ENCODE measurements around the gene TNRC18.
"Not testable (repeated sequence)": the region's sequence is repeated elsewhere in the genome, so short reads cannot be mapped to it uniquely, and the experiment has no call there.

Gene TNRC18

DNA sequence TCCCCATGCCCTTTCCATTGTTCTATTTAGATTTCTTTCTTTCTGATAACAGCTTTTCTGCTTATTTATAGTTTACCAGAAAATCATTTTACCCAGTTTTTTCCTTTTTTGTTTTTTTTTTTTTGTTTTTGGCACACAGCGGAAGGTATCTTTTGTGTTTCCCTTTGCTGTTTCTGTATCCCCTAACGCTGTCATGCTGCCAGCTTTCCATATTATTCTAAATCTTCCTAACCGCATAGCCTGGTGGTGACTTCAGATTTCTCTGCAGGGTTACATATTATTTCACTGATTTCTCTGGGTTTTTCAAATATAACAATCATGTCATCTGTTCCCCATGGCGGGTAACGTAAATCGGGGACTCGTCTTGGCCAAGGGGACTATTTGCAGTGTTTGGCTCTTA, 144.9 kb downstream of the TNRC18 start:
- no peak for DNase-seq (ENCODE audit: low read depth)
- TF ChIP-seq, protein P1, sequence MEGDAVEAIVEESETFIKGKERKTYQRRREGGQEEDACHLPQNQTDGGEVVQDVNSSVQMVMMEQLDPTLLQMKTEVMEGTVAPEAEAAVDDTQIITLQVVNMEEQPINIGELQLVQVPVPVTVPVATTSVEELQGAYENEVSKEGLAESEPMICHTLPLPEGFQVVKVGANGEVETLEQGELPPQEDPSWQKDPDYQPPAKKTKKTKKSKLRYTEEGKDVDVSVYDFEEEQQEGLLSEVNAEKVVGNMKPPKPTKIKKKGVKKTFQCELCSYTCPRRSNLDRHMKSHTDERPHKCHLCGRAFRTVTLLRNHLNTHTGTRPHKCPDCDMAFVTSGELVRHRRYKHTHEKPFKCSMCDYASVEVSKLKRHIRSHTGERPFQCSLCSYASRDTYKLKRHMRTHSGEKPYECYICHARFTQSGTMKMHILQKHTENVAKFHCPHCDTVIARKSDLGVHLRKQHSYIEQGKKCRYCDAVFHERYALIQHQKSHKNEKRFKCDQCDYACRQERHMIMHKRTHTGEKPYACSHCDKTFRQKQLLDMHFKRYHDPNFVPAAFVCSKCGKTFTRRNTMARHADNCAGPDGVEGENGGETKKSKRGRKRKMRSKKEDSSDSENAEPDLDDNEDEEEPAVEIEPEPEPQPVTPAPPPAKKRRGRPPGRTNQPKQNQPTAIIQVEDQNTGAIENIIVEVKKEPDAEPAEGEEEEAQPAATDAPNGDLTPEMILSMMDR (IDR thresholded peaks at IDR 0.05; ENCODE audit: control insufficient read depth, insufficient read depth, low read depth, low read length, missing control alignments): no peak
- no peak overlapping the region for H3K4me3 ChIP-seq (ENCODE audit: control insufficient read depth, low read depth, low read length)

DNA sequence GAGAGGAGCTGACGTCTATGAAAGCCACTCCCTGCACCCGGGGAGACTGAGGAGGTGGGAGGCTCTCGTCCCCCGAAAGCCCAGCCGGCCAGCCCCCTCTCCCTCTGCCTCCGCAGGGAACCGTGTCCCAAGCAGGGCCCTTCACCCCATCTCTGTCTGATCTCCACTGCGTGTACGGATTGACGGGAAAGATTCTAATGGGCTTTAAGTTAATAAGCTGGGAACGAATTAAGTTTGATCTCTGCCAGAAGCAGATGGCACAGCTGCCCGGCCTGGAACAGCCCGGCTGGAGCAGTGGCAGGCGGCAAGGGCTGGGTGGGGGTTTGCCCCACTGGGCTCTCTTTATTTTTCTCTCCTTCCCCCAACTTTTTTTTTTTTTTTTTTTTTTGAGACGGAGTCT, 147.0 kb downstream of the TNRC18 start:
- DNase-seq (ENCODE audit: low read depth): no peak

DNA sequence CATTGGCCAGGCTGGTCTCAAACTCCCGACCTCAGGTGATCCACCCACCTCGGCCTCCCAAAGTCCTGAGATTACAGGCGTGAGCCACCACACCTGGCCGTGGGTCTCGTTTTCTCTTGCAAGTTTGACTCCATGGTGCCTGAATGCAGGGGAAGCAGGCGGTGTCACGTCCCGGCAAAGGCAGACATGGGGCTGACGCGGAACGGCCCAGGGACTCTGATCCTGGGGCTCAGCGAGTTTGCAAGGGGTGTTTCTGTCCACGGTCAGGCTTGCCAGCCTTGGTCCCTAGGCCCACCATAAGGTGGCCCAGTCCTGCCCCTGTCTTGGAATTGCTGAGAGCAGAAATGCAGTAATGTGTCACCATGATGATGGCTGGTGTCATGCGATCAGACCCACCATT, 147.5 kb downstream of the TNRC18 start:
- not testable (repeated sequence) for H3K4me3 ChIP-seq (ENCODE audit: control insufficient read depth, low read depth, low read length); DNase-seq (ENCODE audit: low read depth)

More for the DNA sequence above, 147.0 kb downstream of the TNRC18 start:
- H3K4me3 ChIP-seq (ENCODE audit: control insufficient read depth, low read depth, low read length): no peak overlapping the region
- TF ChIP-seq, protein P1 (IDR thresholded peaks at IDR 0.05; ENCODE audit: control insufficient read depth, insufficient read depth, low read depth, low read length, missing control alignments): no peak

DNA sequence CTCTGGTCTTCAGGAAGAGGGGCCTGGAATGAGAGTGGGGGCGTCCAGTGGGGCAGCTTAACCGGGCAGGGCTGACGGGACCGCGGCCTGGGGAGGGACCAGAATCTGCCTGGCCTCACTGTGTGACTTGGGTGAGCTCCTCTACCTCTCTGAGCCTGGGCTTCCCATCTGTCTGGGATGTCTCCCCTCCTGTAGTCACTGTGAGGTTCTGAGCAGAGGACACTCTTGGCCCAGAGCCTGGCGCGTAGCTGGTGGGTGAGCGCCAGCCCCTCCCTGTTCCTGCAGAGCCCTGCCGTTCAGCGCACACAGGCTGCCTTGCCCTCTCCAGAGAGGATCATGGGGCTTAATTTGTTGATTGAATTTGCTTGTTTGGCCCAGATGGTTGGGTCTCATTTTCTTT, 148.1 kb downstream of the TNRC18 start:
- not testable (repeated sequence) for DNase-seq (ENCODE audit: low read depth); H3K4me3 ChIP-seq (ENCODE audit: control insufficient read depth, low read depth, low read length)

DNA sequence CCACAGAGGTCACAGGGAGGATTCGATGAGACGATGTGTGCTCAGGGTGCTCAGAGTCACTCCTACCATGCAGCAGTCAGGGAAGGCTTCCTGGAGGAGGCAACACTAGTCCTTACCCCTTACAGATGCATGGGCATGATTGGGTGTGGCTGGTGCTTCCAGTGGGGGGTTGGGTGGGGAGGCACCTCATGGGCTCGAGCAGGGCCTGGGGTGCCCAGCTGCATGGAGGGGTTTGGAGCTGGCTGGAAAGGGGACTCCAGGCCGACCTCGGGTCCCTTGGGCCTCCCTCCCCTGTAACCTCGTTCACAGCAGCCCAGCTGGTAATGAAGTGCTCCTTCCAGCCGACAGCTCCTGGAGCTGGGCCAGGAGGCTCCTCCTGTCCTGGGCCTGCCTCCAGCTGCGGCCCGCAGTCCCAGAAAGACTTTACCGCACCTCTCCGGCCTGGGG, 148.6 kb downstream of the TNRC18 start:
- not testable (repeated sequence) for DNase-seq (ENCODE audit: low read depth); H3K4me3 ChIP-seq (ENCODE audit: control insufficient read depth, low read depth, low read length)

DNA sequence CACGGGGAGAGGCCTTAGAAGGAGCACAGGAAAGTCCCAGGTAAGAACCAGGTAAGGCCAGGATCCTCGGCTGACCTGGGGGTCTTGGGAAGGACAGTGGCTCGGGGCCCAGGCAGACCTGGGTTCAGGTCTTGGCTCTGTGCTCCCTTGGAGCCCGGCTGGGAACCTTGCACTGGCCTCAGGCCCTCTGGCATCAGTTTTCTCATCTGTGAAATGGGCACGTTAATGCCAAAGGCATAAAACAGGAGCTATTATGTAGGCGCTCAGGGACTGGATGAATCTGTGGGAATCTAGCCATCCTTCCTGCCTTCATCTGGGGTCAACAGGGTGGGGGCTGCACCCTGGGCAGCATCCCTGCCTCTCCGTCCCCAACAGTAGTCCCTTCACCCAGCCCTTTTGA, 149.2 kb downstream of the TNRC18 start:
- TF ChIP-seq, protein P1 (IDR thresholded peaks at IDR 0.05; ENCODE audit: control insufficient read depth, insufficient read depth, low read depth, low read length, missing control alignments): no peak
- DNase-seq (ENCODE audit: low read depth): no peak

DNA sequence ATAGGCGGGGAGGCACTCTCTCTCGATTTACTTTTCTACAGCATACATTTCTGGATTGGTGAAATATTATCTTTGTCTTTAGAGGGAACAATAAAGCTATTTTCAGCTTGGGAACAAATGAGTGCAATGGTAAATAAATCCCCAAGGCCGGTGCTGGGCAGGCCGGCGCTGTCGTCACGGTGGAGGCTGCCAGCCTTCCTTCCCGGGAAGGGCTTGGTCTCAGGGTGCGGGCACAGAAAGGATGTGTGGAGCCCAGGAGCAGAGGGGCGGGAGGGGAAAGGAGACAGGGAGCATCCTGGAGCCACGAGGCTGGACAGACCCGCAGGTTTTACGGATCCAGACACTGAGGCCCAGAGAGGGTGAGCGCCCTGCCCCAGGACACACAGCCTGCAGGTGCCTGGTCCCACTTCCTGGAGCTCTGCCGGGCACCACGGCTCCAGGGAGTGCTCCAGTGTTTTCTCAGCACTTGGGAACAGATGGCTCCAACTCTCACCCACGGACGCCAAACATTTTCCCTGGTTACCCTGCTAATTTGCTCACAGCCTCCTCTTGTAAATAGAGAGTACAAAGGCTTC, 149.7 kb downstream of the TNRC18 start:
- H3K4me3 ChIP-seq (ENCODE audit: control insufficient read depth, low read depth, low read length); DNase-seq (ENCODE audit: low read depth): not testable (repeated sequence)

More for the DNA sequence above, 149.2 kb downstream of the TNRC18 start:
- H3K4me3 ChIP-seq (ENCODE audit: control insufficient read depth, low read depth, low read length): no peak overlapping the region

DNA sequence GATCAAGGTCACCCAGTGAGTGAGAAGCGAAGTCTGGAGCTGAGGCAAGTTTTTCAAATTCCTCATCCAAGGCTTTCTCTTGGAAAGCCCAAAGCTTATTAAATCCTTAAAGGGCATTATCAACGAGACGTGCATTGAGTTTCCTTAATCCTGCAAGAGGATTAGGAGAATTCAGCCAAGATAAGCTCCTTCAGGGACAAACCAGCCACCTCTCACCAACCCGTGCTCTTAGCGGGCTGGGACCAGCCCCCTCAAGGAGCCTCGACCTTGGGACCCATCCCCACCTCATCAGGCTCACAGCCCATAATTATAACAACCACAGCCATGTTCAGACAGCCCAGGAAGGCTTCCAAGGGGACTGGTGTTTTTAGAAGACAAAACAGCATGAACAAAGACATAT, 152.8 kb downstream of the TNRC18 start:
- TF ChIP-seq, protein P1 (IDR thresholded peaks at IDR 0.05; ENCODE audit: control insufficient read depth, insufficient read depth, low read depth, low read length, missing control alignments): no peak
- no peak for DNase-seq (ENCODE audit: low read depth)
- H3K4me3 ChIP-seq (ENCODE audit: control insufficient read depth, low read depth, low read length): no peak overlapping the region

DNA sequence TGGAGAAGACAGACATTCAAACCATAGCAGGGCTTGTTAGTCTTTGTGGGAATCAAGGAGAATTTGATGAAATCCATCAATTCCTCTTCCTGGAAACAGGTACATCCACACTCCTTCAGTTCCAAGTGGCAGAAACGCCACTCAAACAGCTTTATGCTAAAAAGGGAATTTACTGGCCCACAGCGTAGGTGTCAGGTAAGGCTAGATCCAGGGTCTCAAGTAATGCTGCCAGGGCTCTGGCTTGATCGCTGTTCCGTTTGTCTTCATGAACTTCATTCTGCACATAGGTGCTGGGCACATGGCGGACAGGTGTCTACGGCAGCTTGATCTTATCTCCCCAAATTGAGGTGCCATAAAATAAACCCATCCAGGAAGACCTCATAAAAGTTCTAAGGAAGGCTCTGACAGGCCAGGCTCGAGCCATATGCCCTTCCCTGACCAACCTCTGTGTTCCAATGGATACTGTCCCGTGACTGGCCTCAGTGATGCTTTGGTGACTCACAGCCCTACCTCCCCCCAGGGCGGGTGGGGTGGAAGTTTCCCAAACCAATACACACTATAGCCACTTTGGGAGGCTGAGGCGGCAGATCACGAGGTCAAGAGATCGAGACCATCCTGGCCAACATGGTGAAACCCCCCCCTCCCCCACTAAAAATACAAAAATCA, 153.5 kb downstream of the TNRC18 start:
- DNase-seq (ENCODE audit: low read depth); H3K4me3 ChIP-seq (ENCODE audit: control insufficient read depth, low read depth, low read length): not testable (repeated sequence)

DNA sequence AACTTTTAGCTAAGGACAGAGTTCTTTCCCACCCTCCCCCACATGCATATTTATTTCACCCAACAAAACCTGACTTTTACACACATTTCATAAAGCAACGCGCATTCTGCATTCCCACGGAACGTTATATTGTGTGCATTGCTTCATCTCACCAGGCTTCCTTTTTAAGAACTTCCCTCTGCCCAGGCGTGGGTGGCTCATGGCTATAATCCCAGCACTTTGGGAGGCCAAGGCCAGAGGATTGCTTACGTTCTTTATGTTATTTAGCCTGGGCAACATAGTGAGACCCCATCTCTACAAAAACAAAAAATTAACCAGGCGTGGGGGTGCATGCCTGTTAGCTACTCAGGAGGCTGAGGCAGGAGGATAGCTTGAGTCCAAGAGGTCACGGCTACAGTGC, 155.8 kb downstream of the TNRC18 start:
- not testable (repeated sequence) for DNase-seq (ENCODE audit: low read depth); H3K4me3 ChIP-seq (ENCODE audit: control insufficient read depth, low read depth, low read length)

Data from AG09309 (cell line).